Endothelial cell (in vitro differentiated cells): ENCODE results near the gene KIF16B. TPM values are rescaled to one million over a fixed set of nuclear protein-coding genes. Genes with fewer than 3 reads are reported as not detected.

Experiments
- DNase-seq: peaks from one replicate; pipeline ENCODE4 v3.0.0; 2021; ENCODE audit warnings: low spot score
- H3K27ac Mint-ChIP-seq: one replicate; pipeline ENCODE4 v1.8.0; 2021; ENCODE audit warnings: mixed read lengths, inconsistent platforms; ENCODE audit not compliant: unreplicated experiment
- H3K27me3 Mint-ChIP-seq: one replicate; pipeline ENCODE4 v1.8.0; 2021; ENCODE audit warnings: mild to moderate bottlenecking, moderate library complexity, mixed read lengths, inconsistent platforms; ENCODE audit not compliant: unreplicated experiment
- H3K36me3 Mint-ChIP-seq: one replicate; pipeline ENCODE4 v1.8.0; 2021; ENCODE audit warnings: mild to moderate bottlenecking, low read depth, mixed read lengths, inconsistent platforms; ENCODE audit not compliant: unreplicated experiment
- H3K4me1 Mint-ChIP-seq: one replicate; pipeline ENCODE4 v1.8.0; 2021; ENCODE audit warnings: mild to moderate bottlenecking, mixed read lengths, inconsistent platforms; ENCODE audit not compliant: unreplicated experiment
- H3K4me3 Mint-ChIP-seq: one replicate; pipeline ENCODE4 v1.8.0; 2021; ENCODE audit warnings: mild to moderate bottlenecking, mixed read lengths, inconsistent platforms; ENCODE audit not compliant: unreplicated experiment
- H3K9me3 Mint-ChIP-seq: one replicate; pipeline ENCODE4 v1.8.0; 2021; ENCODE audit warnings: mixed read lengths, inconsistent platforms; ENCODE audit not compliant: unreplicated experiment
- CTCF ChIP-seq: fragments of 200-600 bp; sonication (generic); IDR thresholded peaks from one replicate; pipeline ENCODE4 v1.5.0; 2021; ENCODE audit warnings: antibody characterized with exemption; ENCODE audit not compliant: unreplicated experiment
- total RNA-seq: library from RNA; stranded (reverse); fragmentation: NEBNext Ultra II Directional; extraction: Animal tissue kit (Norgen Biotek cat#: 25700); gene quantifications from one replicate; pipeline ENCODE4 v1.2.1, GENCODE V29; 2021; ENCODE audit not compliant: unreplicated experiment

Gene KIF16B
- total RNA-seq, 1 donor from 2014 or later, result 10.5 TPM

GRCh38 chr20:16399801-16400200 lies 173.4 kb downstream of the KIF16B start:
- no peak overlapping the region for H3K27ac Mint-ChIP-seq
- peak overlapping the region; percentile 12 for H3K4me3 Mint-ChIP-seq
- DNase-seq, result no peak
- H3K36me3 Mint-ChIP-seq, result peaks cover 21% of the 10 kb centered on the region
- H3K9me3 Mint-ChIP-seq, result no peaks in the 10 kb centered on the region
- no peak for TF ChIP-seq CTCF
- H3K4me1 Mint-ChIP-seq, result peaks cover 12% of the 10 kb centered on the region
- H3K27me3 Mint-ChIP-seq, result no peaks in the 10 kb centered on the region

- Mint-ChIP-seq H3K9me3 (no peaks in the 10 kb centered on the region), H3K27ac (no peak overlapping the region), H3K4me3 (no peak overlapping the region), H3K36me3 (peaks cover 25% of the 10 kb centered on the region), H3K4me1 (peaks cover 12% of the 10 kb centered on the region), H3K27me3 (no peaks in the 10 kb centered on the region)
- no peak for DNase-seq
- TF ChIP-seq CTCF, result no peak
Observed at GRCh38 chr20:16397086-16397485, 176.2 kb downstream of the KIF16B start.

- Mint-ChIP-seq H3K27ac (no peak overlapping the region), H3K36me3 (peaks cover 27% of the 10 kb centered on the region), H3K4me1 (peaks cover 16% of the 10 kb centered on the region), H3K9me3 (no peaks in the 10 kb centered on the region), H3K27me3 (no peaks in the 10 kb centered on the region), H3K4me3 (no peak overlapping the region)
- TF ChIP-seq CTCF, result no peak
- no peak for DNase-seq
Observed at GRCh38 chr20:16395366-16395765, 177.9 kb downstream of the KIF16B start.

- Mint-ChIP-seq H3K27me3 (no peaks in the 10 kb centered on the region), H3K9me3 (no peaks in the 10 kb centered on the region), H3K27ac (no peak overlapping the region), H3K4me3 (no peak overlapping the region), H3K36me3 (peaks cover 24% of the 10 kb centered on the region), H3K4me1 (peaks cover 16% of the 10 kb centered on the region)
- TF ChIP-seq CTCF, result no peak
- no peak for DNase-seq
Observed at GRCh38 chr20:16394784-16395183, 178.5 kb downstream of the KIF16B start.

- Mint-ChIP-seq H3K9me3 (no peaks in the 10 kb centered on the region), H3K36me3 (peaks cover 17% of the 10 kb centered on the region), H3K4me3 (no peak overlapping the region), H3K27me3 (no peaks in the 10 kb centered on the region), H3K4me1 (peaks cover 16% of the 10 kb centered on the region), H3K27ac (no peak overlapping the region)
- DNase-seq, result no peak
- TF ChIP-seq CTCF, result no peak
Observed at GRCh38 chr20:16393836-16394235, 179.4 kb downstream of the KIF16B start.
